C4-2B (cell line): ENCODE results near the gene TUBB8B.
"Not testable (repeated sequence)": the region's sequence is repeated elsewhere in the genome, so short reads cannot be mapped to it uniquely, and the experiment has no call there.

Source experiments
- H3K27ac ChIP-seq: fragments of 450-650 bp; 2 replicates; pipeline ENCODE4 v1.5.1; 2017
- CTCF ChIP-seq: fragments of 450-650 bp; conservative IDR thresholded peaks from 2 replicates; pipeline ENCODE4 v1.5.1; 2017; ENCODE audit warnings: mild to moderate bottlenecking

Gene TUBB8B

GRCh38 chr18:73181-73777 lies 23.9 kb upstream of the TUBB8B start:
- TF ChIP-seq CTCF, result peak; percentile 95
- H3K27ac ChIP-seq, result peak overlapping the region; percentile 47

GRCh38 chr18:67701-68100 lies 18.3 kb upstream of the TUBB8B start:
- H3K27ac ChIP-seq, result not testable (repeated sequence)

- not testable (repeated sequence) for H3K27ac ChIP-seq
These were observed 14.9 kb upstream of the TUBB8B start for GRCh38 chr18:64279-64678.

GRCh38 chr18:63656-64055 lies 14.2 kb upstream of the TUBB8B start:
- H3K27ac ChIP-seq, result not testable (repeated sequence)

- H3K27ac ChIP-seq, result not testable (repeated sequence)
These were observed 5.0 kb upstream of the TUBB8B start for GRCh38 chr18:54388-54787.

- H3K27ac ChIP-seq, result not testable (repeated sequence)
These were observed 719 bp downstream of the TUBB8B start for GRCh38 chr18:48696-49095.

GRCh38 chr18:13177-13576 lies 36.2 kb downstream of the TUBB8B start:
- H3K27ac ChIP-seq, result not testable (repeated sequence)

- H3K27ac ChIP-seq, result not testable (repeated sequence)
These were observed 36.6 kb downstream of the TUBB8B start for GRCh38 chr18:12773-13172.

GRCh38 chr18:11383-12274 lies 37.8 kb downstream of the TUBB8B start:
- H3K27ac ChIP-seq, result not testable (repeated sequence)

- not testable (repeated sequence) for H3K27ac ChIP-seq
These were observed 38.7 kb downstream of the TUBB8B start for GRCh38 chr18:10624-11184.

- not testable (repeated sequence) for H3K27ac ChIP-seq
These were observed 39.5 kb downstream of the TUBB8B start for GRCh38 chr18:9937-10336.
